HEK293 (cell line): Measurements from ENCODE around the gene LRRC23.
A peak's percentile ranks its signal among the peaks of the same experiment; 100 is the strongest.

ENCODE experiments used
- HIC1 ChIP-seq: fragments of 450-650 bp; formaldehyde crosslinking; IDR thresholded peaks from 2 replicates; pipeline ENCODE4 v1.5.1; 2016; ENCODE audit warnings: missing biosample characterization, missing genetic modification characterization
- IKZF3 ChIP-seq: fragments of 450-650 bp; IDR thresholded peaks from 2 replicates; pipeline ENCODE4 v1.5.0; 2018; ENCODE audit warnings: missing biosample characterization, mild to moderate bottlenecking, missing genetic modification characterization, moderate library complexity
- PBX3 ChIP-seq: sonication (generic); formaldehyde crosslinking; IDR thresholded peaks from 2 replicates; pipeline ENCODE4 v1.8.1; 2022; ENCODE audit warnings: mild to moderate bottlenecking, moderate library complexity, missing genetic modification reagents
- REPIN1 ChIP-seq: fragments of 450-650 bp; formaldehyde crosslinking; IDR thresholded peaks from 2 replicates; pipeline ENCODE4 v1.5.1; 2017; ENCODE audit warnings: missing biosample characterization, missing genetic modification characterization, low read depth
- REST ChIP-seq: fragments of 450-650 bp; formaldehyde crosslinking; IDR thresholded peaks from 2 replicates; pipeline ENCODE4 v1.5.1; 2016; ENCODE audit warnings: missing biosample characterization, missing genetic modification characterization
- SCRT2 ChIP-seq: fragments of 450-650 bp; formaldehyde crosslinking; IDR thresholded peaks from 2 replicates; pipeline ENCODE4 v1.5.1; 2016; ENCODE audit warnings: missing biosample characterization, missing genetic modification characterization
- TRIM28 ChIP-seq: IDR thresholded peaks from 2 replicates; pipeline ENCODE4 v1.6.1; 2011; ENCODE audit warnings: low read length, control low read depth, borderline replicate concordance
- TSHZ1 ChIP-seq: fragments of 450-650 bp; formaldehyde crosslinking; IDR thresholded peaks from 2 replicates; pipeline ENCODE4 v1.5.1; 2016; ENCODE audit warnings: missing biosample characterization, missing genetic modification characterization, borderline replicate concordance
- YY1 ChIP-seq: fragments of 450-650 bp; formaldehyde crosslinking; IDR thresholded peaks from 2 replicates; pipeline ENCODE4 v1.5.1; 2018; ENCODE audit warnings: missing biosample characterization, missing genetic modification characterization
- ZBTB21 ChIP-seq: fragments of 450-650 bp; formaldehyde crosslinking; IDR thresholded peaks from 2 replicates; pipeline ENCODE4 v1.5.1; 2017; ENCODE audit warnings: missing biosample characterization, missing genetic modification characterization
- ZEB2 ChIP-seq: fragments of 450-650 bp; formaldehyde crosslinking; IDR thresholded peaks from 2 replicates; pipeline ENCODE4 v1.5.1; 2016; ENCODE audit warnings: missing biosample characterization, missing genetic modification characterization
- ZFHX2 ChIP-seq: fragments of 450-650 bp; formaldehyde crosslinking; conservative IDR thresholded peaks from 2 replicates; pipeline ENCODE4 v1.5.1; 2016; ENCODE audit warnings: missing biosample characterization, missing genetic modification characterization
- ZIC2 ChIP-seq: fragments of 450-650 bp; formaldehyde crosslinking; IDR thresholded peaks from 2 replicates; pipeline ENCODE4 v1.5.1; 2016; ENCODE audit warnings: missing biosample characterization, missing genetic modification characterization
- ZNF148 ChIP-seq: fragments of 450-650 bp; formaldehyde crosslinking; IDR thresholded peaks from 2 replicates; pipeline ENCODE4 v1.5.0; 2017; ENCODE audit warnings: missing biosample characterization, missing genetic modification characterization, borderline replicate concordance
- ZNF175 ChIP-seq: fragments of 450-650 bp; formaldehyde crosslinking; IDR thresholded peaks from 2 replicates; pipeline ENCODE4 v1.5.1; 2016; ENCODE audit warnings: missing biosample characterization, missing genetic modification characterization
- ZNF2 ChIP-seq: fragments of 450-650 bp; formaldehyde crosslinking; IDR thresholded peaks from 2 replicates; pipeline ENCODE4 v1.5.1; 2016; ENCODE audit warnings: missing biosample characterization, missing genetic modification characterization
- ZNF221 ChIP-seq: fragments of 450-650 bp; formaldehyde crosslinking; IDR thresholded peaks from 2 replicates; pipeline ENCODE4 v1.5.1; 2017; ENCODE audit warnings: missing biosample characterization, missing genetic modification characterization, borderline replicate concordance
- ZNF248 ChIP-seq: fragments of 450-650 bp; formaldehyde crosslinking; IDR thresholded peaks from 2 replicates; pipeline ENCODE4 v1.5.1; 2017; ENCODE audit warnings: missing biosample characterization, missing genetic modification characterization
- ZNF292 ChIP-seq: fragments of 450-650 bp; formaldehyde crosslinking; IDR thresholded peaks from 2 replicates; pipeline ENCODE4 v1.5.1; 2016; ENCODE audit warnings: low read depth, missing biosample characterization, missing genetic modification characterization, borderline replicate concordance
- ZNF449 ChIP-seq: fragments of 450-650 bp; formaldehyde crosslinking; IDR thresholded peaks from 2 replicates; pipeline ENCODE4 v1.5.1; 2017; ENCODE audit warnings: missing biosample characterization, mild to moderate bottlenecking, missing genetic modification characterization, moderate library complexity
- ZNF501 ChIP-seq: fragments of 450-650 bp; formaldehyde crosslinking; IDR thresholded peaks from 2 replicates; pipeline ENCODE4 v1.5.1; 2016; ENCODE audit warnings: missing biosample characterization, missing genetic modification characterization
- ZNF510 ChIP-seq: fragments of 450-650 bp; formaldehyde crosslinking; IDR thresholded peaks from 2 replicates; pipeline ENCODE4 v1.5.1; 2018; ENCODE audit warnings: mild to moderate bottlenecking, missing genetic modification characterization, missing biosample characterization; ENCODE audit not compliant: insufficient replicate concordance
- ZNF555 ChIP-seq: fragments of 450-650 bp; formaldehyde crosslinking; conservative IDR thresholded peaks from 2 replicates; pipeline ENCODE4 v1.5.1; 2017; ENCODE audit warnings: missing biosample characterization, mild to moderate bottlenecking, missing genetic modification characterization, inconsistent platforms
- ZNF623 ChIP-seq: fragments of 450-650 bp; formaldehyde crosslinking; IDR thresholded peaks from 2 replicates; pipeline ENCODE4 v1.5.1; 2016; ENCODE audit warnings: missing biosample characterization, missing genetic modification characterization
- ZNF664 ChIP-seq: fragments of 450-650 bp; formaldehyde crosslinking; IDR thresholded peaks from 2 replicates; pipeline ENCODE4 v1.5.1; 2016; ENCODE audit warnings: missing biosample characterization, missing genetic modification characterization

The LRRC23 gene

GRCh38 chr12:6943722-6944380, 39.2 kb downstream of the LRRC23 start, which contains the start of the genes C12orf57 and RNU7-1 (continued):
- no peak for TF ChIP-seq HIC1 (tag by site-specific recombination)
- TF ChIP-seq ZIC2 (tag by site-specific recombination) = no peak
- no peak for TF ChIP-seq ZNF664
- 0 out of 2 replicates have a peak, but pooled peaks have one; percentile 38 for TF ChIP-seq ZBTB21 (tag by site-specific recombination)
- TF ChIP-seq ZNF292 (tag by site-specific recombination) = no peak
- TF ChIP-seq ZNF175 = no peak
- TF ChIP-seq REST = peak; percentile 32
- peak; percentile 70; the same call in 1 of the 2 replicates for TF ChIP-seq ZNF2 (tag by site-specific recombination)
- TF ChIP-seq TRIM28 = no peak
- TF ChIP-seq ZNF449 = peak; percentile 1; the same call in 1 of the 2 replicates
- TF ChIP-seq ZEB2 (tag by site-specific recombination) = 0 out of 2 replicates have a peak, but pooled peaks have one; percentile 30
- TF ChIP-seq ZNF623 (tag by site-specific recombination) = no peak; the same call in 1 of the 2 replicates
- peak; percentile 75; the same call in 1 of the 2 replicates for TF ChIP-seq YY1 (tag by site-specific recombination)
- TF ChIP-seq ZNF221 (tag by site-specific recombination) = no peak
- TF ChIP-seq SCRT2 = no peak
- TF ChIP-seq ZNF555 = no peak
- TF ChIP-seq ZNF148 (tag by site-specific recombination) = no peak
- no peak for TF ChIP-seq ZFHX2 (tag by site-specific recombination)
- TF ChIP-seq ZNF248 (tag by site-specific recombination) = no peak
- TF ChIP-seq ZNF501 (tag by site-specific recombination) = peak; percentile 19; the same call in 1 of the 2 replicates
- TF ChIP-seq ZNF510 (tag by site-specific recombination) = no peak
- TF ChIP-seq TSHZ1 (tag by site-specific recombination) = no peak
- TF ChIP-seq IKZF3 (tag by site-specific recombination) = peak; percentile 86
- TF ChIP-seq PBX3 (CRISPR knock-in tag) = no peak
- TF ChIP-seq REPIN1 (tag by site-specific recombination) = peak; percentile 56; the same call in 1 of the 2 replicates
